H9 (cell line): ENCODE data around the gene DAB2IP. TPM values are rescaled to one million over a fixed set of nuclear protein-coding genes. Genes with fewer than 3 reads are reported as not detected.

ENCODE experiments used
- DNase-seq: peaks from one replicate; pipeline ENCODE4 v3.0.0-alpha.2; 2017
- H2AFZ ChIP-seq: one replicate; pipeline ENCODE4 v1.6.1; 2013; ENCODE audit warnings: mild to moderate bottlenecking, low read length, control low read depth, moderate library complexity
- H2AK5ac ChIP-seq: 2 replicates; pipeline ENCODE4 v1.6.1; 2013; ENCODE audit warnings: low read length, control low read depth, mixed read lengths; ENCODE audit not compliant: insufficient read length
- H2BK120ac ChIP-seq: one replicate; pipeline ENCODE4 v1.6.1; 2013; ENCODE audit warnings: low read depth, mild to moderate bottlenecking, low read length, control low read depth, inconsistent platforms; ENCODE audit not compliant: poor library complexity, severe bottlenecking
- H2BK12ac ChIP-seq: 2 replicates; pipeline ENCODE4 v1.6.1; 2013; ENCODE audit warnings: low read length, control low read depth, mixed read lengths, low read depth; ENCODE audit not compliant: insufficient read length
- H2BK15ac ChIP-seq: 2 replicates; pipeline ENCODE4 v1.6.1; 2013; ENCODE audit warnings: low read depth, low read length, control low read depth
- H2BK20ac ChIP-seq: one replicate; pipeline ENCODE4 v1.6.1; 2013; ENCODE audit warnings: low read depth, mild to moderate bottlenecking, low read length, control low read depth, inconsistent platforms; ENCODE audit not compliant: poor library complexity, severe bottlenecking
- H2BK5ac ChIP-seq: 2 replicates; pipeline ENCODE4 v1.6.1; 2013; ENCODE audit warnings: low read length, control low read depth, mixed read lengths; ENCODE audit not compliant: insufficient read length
- H3K14ac ChIP-seq: 2 replicates; pipeline ENCODE4 v1.6.1; 2013; ENCODE audit warnings: low read length, control low read depth; ENCODE audit not compliant: insufficient read depth
- H3K18ac ChIP-seq: 2 replicates; pipeline ENCODE4 v1.6.1; 2013; ENCODE audit warnings: low read depth, mild to moderate bottlenecking, mixed read lengths, low read length, control low read depth; ENCODE audit not compliant: insufficient read length
- H3K23ac ChIP-seq: 2 replicates; pipeline ENCODE4 v1.6.1; 2013; ENCODE audit warnings: low read length, control low read depth, mixed read lengths, low read depth; ENCODE audit not compliant: insufficient read length
- H3K23me2 ChIP-seq: 2 replicates; pipeline ENCODE4 v1.6.1; 2013; ENCODE audit warnings: low read depth, mild to moderate bottlenecking, mixed read lengths, low read length, control low read depth; ENCODE audit not compliant: insufficient read length, poor library complexity, severe bottlenecking
- H3K27ac ChIP-seq: 2 replicates; pipeline ENCODE4 v1.5.1; 2013; ENCODE audit warnings: low read length, control low read depth, mixed read lengths, low read depth; ENCODE audit not compliant: insufficient read length
- H3K27me3 ChIP-seq: 2 replicates; pipeline ENCODE4 v1.6.1; 2013; ENCODE audit warnings: low read length, control low read depth, inconsistent platforms; ENCODE audit not compliant: insufficient read depth
- H3K4ac ChIP-seq: 2 replicates; pipeline ENCODE4 v1.6.1; 2013; ENCODE audit warnings: low read depth, mild to moderate bottlenecking, control low read depth, inconsistent platforms, low read length, moderate library complexity
- H3K4me1 ChIP-seq: 2 replicates; pipeline ENCODE4 v1.6.1; 2013; ENCODE audit warnings: low read length, control low read depth, inconsistent platforms; ENCODE audit not compliant: insufficient read depth
- H3K4me2 ChIP-seq: 2 replicates; pipeline ENCODE4 v1.6.1; 2013; ENCODE audit warnings: low read length, control low read depth, mixed read lengths; ENCODE audit not compliant: insufficient read length, insufficient read depth
- H3K56ac ChIP-seq: 2 replicates; pipeline ENCODE4 v1.6.1; 2013; ENCODE audit warnings: low read depth, mild to moderate bottlenecking, mixed read lengths, low read length, control low read depth; ENCODE audit not compliant: insufficient read length
- H3K79me1 ChIP-seq: 2 replicates; pipeline ENCODE4 v1.6.1; 2013; ENCODE audit warnings: low read depth, mild to moderate bottlenecking, moderate library complexity, low read length, control low read depth, inconsistent platforms; ENCODE audit not compliant: insufficient read depth, poor library complexity, severe bottlenecking
- H3K79me2 ChIP-seq: 2 replicates; pipeline ENCODE4 v1.6.1; 2013; ENCODE audit warnings: low read length, control low read depth, inconsistent platforms; ENCODE audit not compliant: insufficient read depth
- H3K9ac ChIP-seq: 2 replicates; pipeline ENCODE4 v1.6.1; 2013; ENCODE audit warnings: low read length, control low read depth, mixed read lengths; ENCODE audit not compliant: insufficient read length; ENCODE audit errors: extremely low read depth
- H3K9me3 ChIP-seq: one replicate; pipeline ENCODE4 v1.6.1; 2013; ENCODE audit warnings: low read depth, low read length, inconsistent platforms; ENCODE audit not compliant: control insufficient read depth
- H3T11ph ChIP-seq: one replicate; pipeline ENCODE4 v1.6.1; 2013; ENCODE audit warnings: mild to moderate bottlenecking, low read length, control low read depth, inconsistent platforms
- H4K20me1 ChIP-seq: one replicate; pipeline ENCODE4 v1.6.1; 2013; ENCODE audit not compliant: control insufficient read depth, insufficient read length, insufficient read depth
- H4K5ac ChIP-seq: 2 replicates; pipeline ENCODE4 v1.6.1; 2013; ENCODE audit warnings: low read depth, mild to moderate bottlenecking, mixed read lengths, low read length, control low read depth; ENCODE audit not compliant: insufficient read length
- H4K8ac ChIP-seq: replicated peaks from 2 replicates; pipeline ENCODE4 v1.6.1; 2013; ENCODE audit warnings: low read length, control low read depth, mixed read lengths, low read depth; ENCODE audit not compliant: insufficient read length
- H4K91ac ChIP-seq: 2 replicates; pipeline ENCODE4 v1.6.1; 2013; ENCODE audit warnings: low read depth, mild to moderate bottlenecking, moderate library complexity, mixed read lengths, low read length, control low read depth; ENCODE audit not compliant: insufficient read length
- H3K27ac Mint-ChIP-seq, 3 experiments: 2 replicates in 2 of 3; 3 replicates in 1 of 3; pipeline ENCODE4 v1.8.0; 2020 to 2021; ENCODE audit warnings: mixed read lengths in 3 of 3, mild to moderate bottlenecking in 1 of 3, moderate library complexity in 1 of 3
- H3K27me3 Mint-ChIP-seq: 2 replicates; pipeline ENCODE4 v1.8.0; 2021; ENCODE audit warnings: low read depth, mild to moderate bottlenecking, moderate library complexity, mixed read lengths
- H3K36me3 Mint-ChIP-seq, 3 experiments: 2 replicates in 2 of 3; 3 replicates in 1 of 3; pipeline ENCODE4 v1.8.0; 2020 to 2021; ENCODE audit warnings: low read depth in 3 of 3, mixed read lengths in 3 of 3; ENCODE audit not compliant: insufficient read depth in 1 of 3
- H3K4me1 Mint-ChIP-seq, 2 experiments: 2 replicates each; pipeline ENCODE4 v1.8.0; 2020; ENCODE audit warnings: mixed read lengths in 2 of 2
- H3K4me3 Mint-ChIP-seq, 2 experiments: 2 replicates in 1 of 2; 3 replicates in 1 of 2; pipeline ENCODE4 v1.8.0; 2020 to 2021; ENCODE audit warnings: mild to moderate bottlenecking in 2 of 2, mixed read lengths in 2 of 2, moderate library complexity in 1 of 2
- H3K9me3 Mint-ChIP-seq, 2 experiments: 2 replicates in 1 of 2; 3 replicates in 1 of 2; pipeline ENCODE4 v1.8.0; 2020; ENCODE audit warnings: mild to moderate bottlenecking in 2 of 2, mixed read lengths in 2 of 2, moderate library complexity in 1 of 2
- CTCF ChIP-seq: fragments of 200-600 bp; sonication (generic); conservative IDR thresholded peaks from 3 replicates; pipeline ENCODE4 v1.8.0; 2021; ENCODE audit warnings: antibody characterized with exemption, mild to moderate bottlenecking
- WGBS: extraction: QIAGEN DNeasy Blood & Tissue Kit; methylation state at CpG from one replicate; pipeline ENCODE4 v1.1.7; 2013; ENCODE audit warnings: missing lambda C conversion rate, low lambda C conversion rate, mixed read lengths; ENCODE audit not compliant: insufficient read length; ENCODE audit errors: extremely low coverage; 5-methylcytosine and 5-hydroxymethylcytosine counted together
- total RNA-seq: library from RNA; stranded (reverse); gene quantifications from 2 replicates; pipeline ENCODE4 v1.2.1, GENCODE V29; 2021

Gene DAB2IP
- total RNA-seq, 1 experiment from 2014 or later, result 22.6 TPM

GRCh38 chr9:121709798-121710197, 58.4 kb downstream of the DAB2IP start:
- H3K9ac ChIP-seq, result no peak overlapping the region
- no peak overlapping the region for H3K23ac ChIP-seq
- no peaks in the 10 kb centered on the region; a peak in 1 of 5 replicates for H3K9me3 Mint-ChIP-seq
- H3K4me2 ChIP-seq, result no peak overlapping the region
- H2BK12ac ChIP-seq, result no peak overlapping the region
- H3K23me2 ChIP-seq, result no peaks in the 10 kb centered on the region
- H3T11ph ChIP-seq, result no peak overlapping the region
- no peak overlapping the region for H2AK5ac ChIP-seq
- H3K4me3 Mint-ChIP-seq, result no peak overlapping the region
- H3K27ac ChIP-seq, result no peak overlapping the region
- no peak overlapping the region for H3K4ac ChIP-seq
- no peaks in the 10 kb centered on the region for H3K27me3 ChIP-seq
- no peak overlapping the region for H3K56ac ChIP-seq
- no peak for DNase-seq
- peaks cover 0 to 4% (median 4%) of the 10 kb centered on the region in 3 experiments; a peak in 2 of 7 replicates for H3K36me3 Mint-ChIP-seq
- no peak overlapping the region for H3K14ac ChIP-seq
- H3K79me1 ChIP-seq, result peaks cover 6% of the 10 kb centered on the region
- TF ChIP-seq CTCF, result no peak
- no peak overlapping the region for H2BK120ac ChIP-seq
- no peaks in the 10 kb centered on the region for H3K9me3 ChIP-seq
- peaks cover 5% of the 10 kb centered on the region; the same call in 1 of the 2 replicates for H3K79me2 ChIP-seq
- H3K4me1 Mint-ChIP-seq, result peaks cover 14 to 33% of the 10 kb centered on the region in 2 experiments
- no peaks in the 10 kb centered on the region for H3K4me1 ChIP-seq
- no CpG with 5 or more reads among the region's 4 CpGs for WGBS
- H3K27ac Mint-ChIP-seq, result peak overlapping the region; percentile 9 to 51 (median 45); a peak in 2 of 7 replicates
- no peaks in the 10 kb centered on the region for H3K27me3 Mint-ChIP-seq
- H4K91ac ChIP-seq, result no peak overlapping the region
- no peak overlapping the region for H2BK5ac ChIP-seq
- no peak overlapping the region for H2BK20ac ChIP-seq
- H4K8ac ChIP-seq, result no peak overlapping the region
- H4K20me1 ChIP-seq, result peaks cover 2% of the 10 kb centered on the region
- H2BK15ac ChIP-seq, result no peak overlapping the region
- H4K5ac ChIP-seq, result no peak overlapping the region
- no peak overlapping the region for H2AFZ ChIP-seq
- H3K18ac ChIP-seq, result no peak overlapping the region
